Stomach (tissue), 9 donors: ENCODE results near the gene ATP8A1. TPM values are rescaled to one million over a fixed set of nuclear protein-coding genes. Genes with fewer than 3 reads are reported as not detected.

Source experiments
- DNase-seq, 2 donors: peaks; one replicate each; pipeline versions ENCODE4 v3.0.0 to v3.0.0-alpha.2; 2013 to 2019
- H3K27ac ChIP-seq, 5 donors: fragments of 200-600 bp in 4 of 5; sonication (generic) in 4 of 5; one replicate each; pipeline ENCODE4 v1.5.1; 2013 to 2019; ENCODE audit warnings: mild to moderate bottlenecking in 1 of 5, moderate library complexity in 1 of 5
- H3K27me3 ChIP-seq, 3 donors: fragments of 200-600 bp; sonication (generic); one replicate each; pipeline ENCODE4 v1.5.1; 2017 to 2019; ENCODE audit warnings: mixed run types in 1 of 3
- H3K36me3 ChIP-seq, 4 donors: fragments of 200-600 bp; sonication (generic); 1 replicate in 3 of 4; 2 replicates in 1 of 4; pipeline ENCODE4 v1.5.1; 2016 to 2019
- H3K4me1 ChIP-seq, 4 donors: fragments of 200-600 bp; sonication (generic); one replicate each; pipeline ENCODE4 v1.5.1; 2016 to 2019
- H3K4me3 ChIP-seq, 4 donors: fragments of 200-600 bp; sonication (generic) in 3 of 4; one replicate each; pipeline ENCODE4 v1.5.1; 2016 to 2019; ENCODE audit warnings: mild to moderate bottlenecking in 1 of 4
- H3K9me3 ChIP-seq, 4 donors: fragments of 200-600 bp; sonication (generic); one replicate each; pipeline ENCODE4 v1.5.1; 2016 to 2019
- CTCF ChIP-seq, 7 experiments: fragments of 450-650 bp in 4 of 7; fragments of 200-600 bp in 3 of 7; sonication (generic) in 3 of 7; IDR thresholded peaks; one replicate each; pipeline ENCODE4 v1.5.1; 2016 to 2019; ENCODE audit warnings: antibody characterized with exemption in 7 of 7, control low read depth in 2 of 7, mild to moderate bottlenecking in 1 of 7
- EP300 ChIP-seq: sonication (generic); formaldehyde crosslinking; IDR thresholded peaks from one replicate; pipeline ENCODE4 v1.6.1; 2017; ENCODE audit warnings: antibody characterized with exemption
- POLR2A ChIP-seq, 4 donors: fragments of 450-650 bp; IDR thresholded peaks; one replicate each; pipeline ENCODE4 v1.6.1; 2016; ENCODE audit warnings: antibody characterized with exemption in 4 of 4, control low read depth in 2 of 4, mild to moderate bottlenecking in 1 of 4, moderate library complexity in 1 of 4
- POLR2AphosphoS5 ChIP-seq, 3 donors: sonication (generic); formaldehyde crosslinking; IDR thresholded peaks; one replicate each; pipeline ENCODE4 v1.6.1; 2016; ENCODE audit warnings: antibody characterized with exemption in 3 of 3
- WGBS, 5 donors: extraction: QIAGEN DNeasy Blood & Tissue Kit in 3 of 5; methylation state at CpG; one replicate each; pipeline versions ENCODE4 v1.1.5 to v1.1.7; 2013 to 2018; 5-methylcytosine and 5-hydroxymethylcytosine counted together
- intact Hi-C: fragments of 100-400 bp; cut with DNase I; formaldehyde crosslinking; loops from one replicate; pipeline ENCODE4 v1.15.1; 2023; ENCODE audit warnings: low total_unique reads
- polyA plus RNA-seq, 3 donors: library from polyadenylated mRNA; stranded (reverse); fragments of 200-250 nt; gene quantifications; one replicate each; pipeline ENCODE4 v1.2.3, GENCODE V29; 2013
- total RNA-seq, 5 donors: library from RNA; depleted of rRNA; stranded (reverse); fragments of >200 nt; gene quantifications; one replicate each; pipeline versions ENCODE4 v1.1.0 to v1.2.3, GENCODE V29; 2014 to 2016
- donor health status: healthy with polysubstance abuse.
- donor health status: Bipolar disorder and iron deficiency.
- donor health status: healthy.

Gene ATP8A1
- total and polyA plus RNA-seq, 8 donors, result 2.6 to 104 (median 33.2) TPM

DNA sequence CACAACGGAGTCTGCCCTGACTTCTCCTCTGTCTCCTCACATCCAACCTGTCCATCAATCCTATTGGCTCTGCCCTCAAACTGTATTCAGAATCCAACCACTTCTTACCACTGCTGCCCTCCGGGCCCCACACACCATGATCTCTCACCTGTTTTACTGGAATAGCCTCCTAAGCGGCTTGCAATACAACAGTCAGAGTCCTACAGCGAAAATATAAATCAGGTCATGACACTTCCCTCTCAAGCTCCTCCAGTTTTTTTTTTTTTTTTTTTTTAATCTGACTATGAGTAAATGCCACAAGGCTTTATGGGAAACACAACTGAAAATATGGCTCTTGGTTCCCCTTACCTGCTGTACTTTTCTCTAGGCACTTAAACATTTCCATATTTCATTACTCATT is 216.8 kb downstream of the ATP8A1 start:
- 95 to 98% (median 96%) methylated on average over 4 of the region's 4 CpGs for WGBS, 5 donors

GRCh38 chr4:42436928-42437565 is 219.9 kb downstream of the ATP8A1 start:
- Histone ChIP-seq H3K27me3 (no peaks in the 10 kb centered on the region), H3K4me1 (no peaks in the 10 kb centered on the region), H3K4me3 (no peak overlapping the region), H3K9me3 (no peaks in the 10 kb centered on the region), H3K36me3 (peaks cover 0 to 38% (median 32%) of the 10 kb centered on the region in 4 donors), H3K27ac (no peak overlapping the region)
- no peak for DNase-seq
- intact Hi-C loops, result no loop called here
- TF ChIP-seq POLR2AphosphoS5 (IDR thresholded peaks at IDR 0.05) (no peak), EP300 (no peak), CTCF (IDR thresholded peaks at IDR 0.05) (no peak), POLR2A (IDR thresholded peaks at IDR 0.05) (no peak)
- 82 to 94% (median 84%) methylated on average over 7 of the region's 7 CpGs for WGBS, 5 donors

More for the DNA sequence above, 216.8 kb downstream of the ATP8A1 start:
- TF ChIP-seq EP300, result no peak
- no peak for TF ChIP-seq POLR2A (IDR thresholded peaks at IDR 0.05)
- no peak for TF ChIP-seq CTCF (IDR thresholded peaks at IDR 0.05)
- peaks cover 0 to 52% (median 50%) of the 10 kb centered on the region in 4 donors for H3K36me3 ChIP-seq
- H3K4me3 ChIP-seq, result no peak overlapping the region
- no peaks in the 10 kb centered on the region for H3K4me1 ChIP-seq
- no peaks in the 10 kb centered on the region for H3K27me3 ChIP-seq
- intact Hi-C loops, result no loop called here
- DNase-seq, result no peak
- H3K9me3 ChIP-seq, result no peaks in the 10 kb centered on the region
- H3K27ac ChIP-seq, result no peak overlapping the region

DNA sequence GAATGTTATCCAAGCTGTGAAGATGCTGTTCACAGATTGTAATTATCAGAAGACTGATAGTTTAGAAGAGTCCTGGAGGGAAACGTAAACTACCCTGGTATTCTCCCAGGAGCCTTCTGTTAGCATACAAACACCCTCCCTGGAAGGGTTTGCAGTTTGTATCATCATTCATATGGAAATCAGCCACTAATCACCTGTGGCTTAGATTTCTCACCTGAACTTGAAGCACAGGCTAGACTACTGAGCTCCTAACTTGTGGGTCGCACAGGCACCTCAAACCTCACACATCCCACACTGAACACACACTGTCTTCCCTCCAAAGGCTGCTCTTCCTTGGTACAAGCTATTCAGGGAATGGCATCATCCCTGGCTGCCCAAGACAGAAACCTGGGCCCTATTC is 228.9 kb downstream of the ATP8A1 start:
- intact Hi-C loops, result no loop called here
- no peaks in the 10 kb centered on the region for H3K9me3 ChIP-seq
- no peak overlapping the region for H3K4me3 ChIP-seq
- no peaks in the 10 kb centered on the region for H3K27me3 ChIP-seq
- TF ChIP-seq EP300 (no peak), POLR2AphosphoS5 (IDR thresholded peaks at IDR 0.05) (no peak), POLR2A (IDR thresholded peaks at IDR 0.05) (no peak), CTCF (IDR thresholded peaks at IDR 0.05) (no peak)
- WGBS, 5 donors, result 76 to 85% (median 82%) methylated on average over 2 of the region's 2 CpGs
- no peak for DNase-seq
- no peak overlapping the region for H3K27ac ChIP-seq
- peaks cover 3 to 27% (median 14%) of the 10 kb centered on the region in 4 donors for H3K36me3 ChIP-seq
- no peaks in the 10 kb centered on the region for H3K4me1 ChIP-seq

DNA sequence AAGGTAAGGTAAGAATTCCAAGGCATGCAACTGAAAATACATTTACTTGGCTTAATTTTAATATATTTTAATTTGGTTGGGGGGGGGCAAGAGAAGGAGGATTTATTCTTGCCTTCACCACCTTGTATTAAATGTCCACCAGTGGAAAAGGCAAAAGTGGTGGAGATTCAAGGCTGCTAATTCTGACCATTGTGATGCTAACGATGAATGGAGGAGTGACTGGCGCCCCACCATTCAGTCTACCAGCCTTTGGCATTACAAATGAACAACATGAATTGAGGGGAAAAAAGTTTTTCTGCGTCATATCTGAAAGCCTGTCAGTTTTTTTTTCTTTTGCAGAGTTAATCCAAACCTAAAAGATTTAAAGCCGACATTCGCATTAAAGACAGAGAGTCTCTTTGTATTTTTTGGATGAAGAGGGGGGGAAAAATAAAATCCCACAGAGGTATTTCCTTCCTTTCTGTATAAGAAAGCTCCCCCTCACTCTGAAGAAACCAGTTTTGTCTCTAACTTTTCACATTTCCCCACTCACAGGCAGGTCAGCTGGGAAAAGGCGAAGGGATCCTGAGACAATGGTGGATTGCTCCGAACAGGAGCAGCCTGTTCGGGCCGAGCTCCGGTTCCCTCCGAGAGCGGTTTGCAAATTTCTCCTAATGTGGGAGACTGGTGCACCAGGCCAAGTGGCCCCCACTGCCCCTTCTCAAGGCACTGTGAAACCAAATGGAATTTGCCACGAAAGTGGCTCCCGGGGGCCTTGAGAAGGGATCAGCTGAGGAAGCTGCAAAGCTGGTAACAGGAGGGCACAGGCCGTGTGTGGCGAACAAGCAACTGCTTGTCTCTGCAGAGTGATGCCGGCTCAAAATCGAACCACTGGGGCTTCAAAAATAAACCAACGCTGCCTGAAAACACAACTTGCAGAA is 231.5 kb downstream of the ATP8A1 start:
- peaks cover 3 to 41% (median 37%) of the 10 kb centered on the region in 4 donors for H3K36me3 ChIP-seq
- no peak overlapping the region for H3K27ac ChIP-seq
- intact Hi-C loops, result no loop called here
- H3K27me3 ChIP-seq, result no peaks in the 10 kb centered on the region
- DNase-seq, result no peak
- no peak overlapping the region for H3K4me3 ChIP-seq
- TF ChIP-seq EP300, result no peak
- H3K4me1 ChIP-seq, result no peaks in the 10 kb centered on the region
- 91 to 95% (median 94%) methylated on average over 19 of the region's 19 CpGs for WGBS, 5 donors
- no peaks in the 10 kb centered on the region for H3K9me3 ChIP-seq
